22Rv1 (cell line): ENCODE data around the gene SCGB2A2.

Experiments used
- ZFX ChIP-seq: fragments of 450-650 bp; IDR thresholded peaks from 2 replicates; pipeline ENCODE4 v1.6.1; 2017; ENCODE audit warnings: antibody characterized with exemption, borderline replicate concordance
- TF ChIP-seq, protein P1 (sequence below): fragments of 450-650 bp; IDR thresholded peaks from 2 replicates; pipeline ENCODE4 v1.5.1; 2017; ENCODE audit warnings: mild to moderate bottlenecking

GRCh38 chr11:62223095-62223494 is 46.9 kb upstream of the SCGB2A2 start:
- TF ChIP-seq, protein P1, sequence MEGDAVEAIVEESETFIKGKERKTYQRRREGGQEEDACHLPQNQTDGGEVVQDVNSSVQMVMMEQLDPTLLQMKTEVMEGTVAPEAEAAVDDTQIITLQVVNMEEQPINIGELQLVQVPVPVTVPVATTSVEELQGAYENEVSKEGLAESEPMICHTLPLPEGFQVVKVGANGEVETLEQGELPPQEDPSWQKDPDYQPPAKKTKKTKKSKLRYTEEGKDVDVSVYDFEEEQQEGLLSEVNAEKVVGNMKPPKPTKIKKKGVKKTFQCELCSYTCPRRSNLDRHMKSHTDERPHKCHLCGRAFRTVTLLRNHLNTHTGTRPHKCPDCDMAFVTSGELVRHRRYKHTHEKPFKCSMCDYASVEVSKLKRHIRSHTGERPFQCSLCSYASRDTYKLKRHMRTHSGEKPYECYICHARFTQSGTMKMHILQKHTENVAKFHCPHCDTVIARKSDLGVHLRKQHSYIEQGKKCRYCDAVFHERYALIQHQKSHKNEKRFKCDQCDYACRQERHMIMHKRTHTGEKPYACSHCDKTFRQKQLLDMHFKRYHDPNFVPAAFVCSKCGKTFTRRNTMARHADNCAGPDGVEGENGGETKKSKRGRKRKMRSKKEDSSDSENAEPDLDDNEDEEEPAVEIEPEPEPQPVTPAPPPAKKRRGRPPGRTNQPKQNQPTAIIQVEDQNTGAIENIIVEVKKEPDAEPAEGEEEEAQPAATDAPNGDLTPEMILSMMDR: no peak
- no peak for TF ChIP-seq ZFX
